ENCODE data around the gene RNF215.
"Not testable (repeated sequence)": the region's sequence is repeated elsewhere in the genome, so short reads cannot be mapped to it uniquely, and the experiment has no call there.

The RNF215 gene

DNA sequence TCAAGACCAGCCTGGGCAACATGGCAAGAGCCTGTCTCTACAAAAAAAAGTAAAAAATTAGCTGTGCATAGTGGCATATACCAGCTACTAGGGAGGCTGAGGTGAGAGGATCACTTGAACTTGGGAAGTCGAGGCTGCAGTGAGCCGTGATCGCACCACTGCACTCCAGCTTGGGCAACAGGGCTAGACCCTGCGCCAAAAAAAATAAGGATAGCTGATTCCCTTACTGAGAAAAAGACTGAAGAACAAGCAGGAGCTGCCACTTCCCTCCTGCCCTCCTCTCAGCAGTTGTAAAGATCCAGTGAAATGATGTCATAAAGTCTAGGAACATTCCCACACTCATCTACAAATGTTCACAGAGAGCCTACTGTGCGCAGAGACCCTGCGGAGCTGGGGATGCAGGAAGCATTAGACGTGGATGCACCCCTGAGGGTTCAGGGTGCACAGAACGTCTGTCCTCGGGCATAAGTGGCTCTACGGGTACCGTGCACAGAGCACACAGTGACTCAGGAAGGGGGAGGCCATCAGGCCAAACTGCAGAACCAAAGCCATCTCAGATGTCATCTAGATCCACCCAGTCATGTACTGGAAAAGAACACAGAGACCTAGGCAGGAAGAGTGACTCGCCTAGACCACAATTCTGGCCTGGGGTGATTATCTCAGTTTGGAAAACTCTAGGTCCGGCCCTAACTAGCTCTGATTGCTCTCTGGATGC, 21.3 kb upstream of the RNF215 start:
- no peak for DNase-seq
- H3K27ac Mint-ChIP-seq = peak overlapping the region; percentile 57
- H3K4me1 Mint-ChIP-seq (ENCODE audit: low read depth) = peaks cover 23% of the 10 kb centered on the region
- H3K36me3 Mint-ChIP-seq (ENCODE audit: low read depth) = peaks cover 80% of the 10 kb centered on the region
- no peaks in the 10 kb centered on the region for H3K27me3 Mint-ChIP-seq
- H3K4me3 Mint-ChIP-seq = no peak overlapping the region
- H3K9me3 Mint-ChIP-seq = no peaks in the 10 kb centered on the region

DNA sequence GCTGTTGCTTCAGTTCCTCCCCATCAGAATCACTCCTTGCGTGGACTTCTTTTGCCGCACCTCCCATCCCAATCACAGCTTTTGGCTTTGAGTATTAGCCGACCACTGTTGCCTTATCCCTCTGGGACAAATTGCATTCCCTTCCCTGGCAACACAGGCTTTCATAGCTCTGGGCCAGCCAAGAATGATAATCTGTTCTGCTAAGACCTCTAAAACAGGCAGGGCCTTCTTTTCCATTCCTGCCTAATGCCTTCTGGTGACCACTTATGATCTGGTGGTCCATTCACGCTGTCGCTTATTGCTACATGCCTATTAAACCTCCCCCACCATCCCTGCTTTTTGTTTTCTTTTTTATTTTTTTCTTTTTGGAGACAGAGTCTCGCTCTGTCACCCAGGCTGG, 19.2 kb upstream of the RNF215 start:
- no peak for DNase-seq
- Mint-ChIP-seq H3K27ac (no peak overlapping the region), H3K4me1 (ENCODE audit: low read depth) (peaks cover 17% of the 10 kb centered on the region), H3K27me3 (no peaks in the 10 kb centered on the region), H3K36me3 (ENCODE audit: low read depth) (peaks cover 72% of the 10 kb centered on the region), H3K4me3 (no peak overlapping the region), H3K9me3 (no peaks in the 10 kb centered on the region)

DNA sequence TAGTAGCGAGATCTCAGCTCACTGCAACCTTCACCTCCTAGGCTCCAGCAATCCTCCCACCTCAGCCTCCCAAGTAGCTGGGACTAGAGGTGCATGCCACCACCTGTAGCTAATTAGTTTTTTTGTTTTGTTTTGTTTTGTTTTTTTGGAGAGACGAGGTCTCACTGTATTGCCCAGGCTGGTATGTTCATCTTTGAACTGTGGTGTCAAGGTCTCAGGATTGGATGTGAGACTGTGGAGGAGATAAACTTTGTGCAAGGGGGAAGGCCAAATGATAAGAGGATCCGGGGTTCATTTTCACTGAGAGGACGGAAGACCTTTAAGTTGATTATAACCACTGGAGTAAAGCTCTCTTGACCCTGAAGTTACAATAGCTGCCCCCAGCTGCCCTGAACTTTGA, 18.5 kb upstream of the RNF215 start:
- no peaks in the 10 kb centered on the region for H3K9me3 Mint-ChIP-seq
- H3K27ac Mint-ChIP-seq = no peak overlapping the region
- H3K27me3 Mint-ChIP-seq = no peaks in the 10 kb centered on the region
- peaks cover 14% of the 10 kb centered on the region for H3K4me1 Mint-ChIP-seq (ENCODE audit: low read depth)
- no peak for DNase-seq
- peaks cover 65% of the 10 kb centered on the region for H3K36me3 Mint-ChIP-seq (ENCODE audit: low read depth)
- no peak overlapping the region for H3K4me3 Mint-ChIP-seq

DNA sequence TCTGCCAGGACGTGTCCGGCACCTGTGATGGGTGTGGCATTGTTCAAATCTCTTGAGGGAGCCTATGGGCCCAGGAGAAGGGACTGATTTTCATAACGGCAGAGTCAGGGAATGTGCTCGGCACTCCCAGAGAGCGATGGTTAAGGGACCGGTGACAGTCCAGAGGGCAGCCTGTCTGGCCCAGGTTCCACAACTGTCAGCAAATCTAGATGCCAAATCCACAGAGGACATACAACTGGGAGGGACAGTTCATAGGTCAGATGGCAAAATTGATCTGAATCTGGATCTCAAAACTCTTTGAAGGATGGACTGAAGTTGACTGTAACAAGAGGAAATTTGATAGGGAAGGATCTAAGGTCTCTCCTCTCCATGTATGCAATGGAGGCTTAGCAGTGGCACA, 17.1 kb upstream of the RNF215 start:
- Mint-ChIP-seq H3K4me3 (no peak overlapping the region), H3K27me3 (no peaks in the 10 kb centered on the region), H3K9me3 (no peaks in the 10 kb centered on the region), H3K4me1 (ENCODE audit: low read depth) (peaks cover 17% of the 10 kb centered on the region), H3K36me3 (ENCODE audit: low read depth) (peaks cover 57% of the 10 kb centered on the region), H3K27ac (peak overlapping the region; percentile 38)
- no peak for DNase-seq

DNA sequence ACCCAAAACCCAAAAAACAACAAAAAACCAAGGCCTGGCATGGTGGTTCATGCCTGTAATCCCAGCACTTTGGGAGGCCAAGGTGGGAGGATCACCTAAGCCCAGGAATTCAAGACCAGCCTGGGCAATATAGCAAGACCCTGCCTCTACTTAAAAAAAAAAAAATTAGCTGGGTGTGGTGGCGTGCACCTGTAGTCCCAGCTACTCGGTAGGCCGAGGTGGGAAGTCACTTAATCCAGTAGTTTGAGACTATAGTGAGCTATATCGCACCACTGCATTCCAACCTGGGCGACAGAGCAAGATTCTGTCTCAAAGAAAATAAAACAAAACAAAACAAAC, 15.5 kb upstream of the RNF215 start:
- not testable (repeated sequence) for DNase-seq, H3K9me3 Mint-ChIP-seq, H3K27ac Mint-ChIP-seq, H3K27me3 Mint-ChIP-seq, H3K4me3 Mint-ChIP-seq
- H3K36me3 Mint-ChIP-seq (ENCODE audit: low read depth) = peaks cover 45% of the 10 kb centered on the region
- peaks cover 24% of the 10 kb centered on the region for H3K4me1 Mint-ChIP-seq (ENCODE audit: low read depth)

DNA sequence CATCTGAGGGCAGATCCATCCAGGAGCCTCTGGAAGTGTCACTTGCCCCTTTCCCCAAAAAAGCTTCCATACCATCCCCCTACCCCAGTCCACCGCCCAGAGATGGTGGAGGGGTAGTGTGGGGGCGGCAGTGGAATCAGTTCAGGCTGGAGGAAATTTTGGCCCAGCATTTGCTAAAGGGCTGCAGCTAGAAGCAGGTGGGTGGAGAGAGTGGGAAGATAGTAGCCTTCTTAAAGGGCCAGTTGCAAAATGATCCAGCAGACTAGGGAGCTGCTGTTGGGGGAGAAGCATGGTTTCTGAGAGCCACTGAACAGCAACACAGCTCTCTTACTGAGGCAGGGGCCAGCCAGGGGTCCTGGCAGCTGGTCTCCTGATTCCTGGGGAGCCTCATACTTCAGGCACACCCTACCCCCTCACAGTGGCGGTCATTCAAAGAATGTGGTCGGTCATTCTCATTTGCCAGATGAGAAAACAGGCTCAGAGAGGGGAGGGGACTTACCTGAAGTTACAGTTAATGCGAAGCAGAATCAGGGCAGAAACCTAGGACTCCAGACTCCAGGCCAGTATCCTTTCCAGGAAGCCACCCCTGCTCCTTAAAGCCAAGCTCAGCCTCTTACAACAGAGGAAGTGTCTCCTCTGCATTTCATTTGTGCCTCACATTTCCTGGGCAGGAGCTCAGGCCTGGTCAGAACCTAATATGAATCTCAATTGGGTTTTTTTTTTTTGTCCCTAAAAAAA, 15.0 kb upstream of the RNF215 start:
- Mint-ChIP-seq H3K27ac (peak overlapping the region; percentile 55), H3K36me3 (ENCODE audit: low read depth) (peaks cover 42% of the 10 kb centered on the region), H3K4me3 (no peak overlapping the region), H3K9me3 (no peaks in the 10 kb centered on the region), H3K4me1 (ENCODE audit: low read depth) (peaks cover 28% of the 10 kb centered on the region), H3K27me3 (no peaks in the 10 kb centered on the region)
- DNase-seq = no peak

DNA sequence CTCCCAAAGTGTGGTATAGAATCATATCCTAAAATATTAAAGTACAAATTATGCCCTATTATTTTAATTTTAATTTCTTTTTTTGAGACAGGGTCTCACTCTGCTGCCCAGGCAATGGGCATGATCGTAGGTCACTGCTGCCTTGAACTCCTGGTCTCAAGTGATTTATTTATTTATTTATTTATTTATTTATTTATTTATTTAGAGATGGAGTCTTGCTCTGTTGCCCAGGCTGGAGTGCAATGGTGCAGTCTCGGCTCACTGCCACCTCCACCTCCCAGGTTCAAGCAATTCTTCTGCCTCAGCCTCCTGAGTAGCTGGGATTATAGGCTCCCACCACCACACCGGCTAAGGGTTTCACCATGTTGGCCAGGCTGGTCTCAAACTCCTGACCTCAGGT, 13.8 kb upstream of the RNF215 start:
- peaks cover 32% of the 10 kb centered on the region for H3K36me3 Mint-ChIP-seq (ENCODE audit: low read depth)
- H3K4me1 Mint-ChIP-seq (ENCODE audit: low read depth) = peaks cover 38% of the 10 kb centered on the region
- not testable (repeated sequence) for H3K27me3 Mint-ChIP-seq, H3K27ac Mint-ChIP-seq, DNase-seq, H3K4me3 Mint-ChIP-seq, H3K9me3 Mint-ChIP-seq

DNA sequence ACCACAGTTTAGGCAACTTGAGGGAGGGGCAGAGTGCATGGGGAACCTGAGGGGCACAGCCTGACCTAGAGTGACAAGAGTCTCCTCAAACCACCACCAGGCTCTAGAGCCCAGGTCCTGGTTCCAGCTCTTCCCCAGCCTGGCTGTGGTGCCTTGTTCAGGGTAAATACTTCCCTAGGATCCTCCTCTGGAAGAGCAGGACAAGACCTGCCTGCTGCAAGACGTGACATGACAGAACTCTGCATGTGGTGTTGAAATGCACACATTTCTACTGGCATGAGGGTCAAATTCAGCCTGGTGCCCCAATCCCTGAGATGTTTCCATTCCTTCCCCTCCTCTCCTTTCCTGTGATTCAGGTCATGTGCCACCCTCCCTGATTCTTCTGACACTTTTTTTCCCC, 12.9 kb upstream of the RNF215 start:
- Mint-ChIP-seq H3K27ac (no peak overlapping the region), H3K4me1 (ENCODE audit: low read depth) (peaks cover 42% of the 10 kb centered on the region), H3K4me3 (no peak overlapping the region), H3K36me3 (ENCODE audit: low read depth) (peaks cover 26% of the 10 kb centered on the region), H3K9me3 (no peaks in the 10 kb centered on the region), H3K27me3 (no peaks in the 10 kb centered on the region)
- DNase-seq = no peak

DNA sequence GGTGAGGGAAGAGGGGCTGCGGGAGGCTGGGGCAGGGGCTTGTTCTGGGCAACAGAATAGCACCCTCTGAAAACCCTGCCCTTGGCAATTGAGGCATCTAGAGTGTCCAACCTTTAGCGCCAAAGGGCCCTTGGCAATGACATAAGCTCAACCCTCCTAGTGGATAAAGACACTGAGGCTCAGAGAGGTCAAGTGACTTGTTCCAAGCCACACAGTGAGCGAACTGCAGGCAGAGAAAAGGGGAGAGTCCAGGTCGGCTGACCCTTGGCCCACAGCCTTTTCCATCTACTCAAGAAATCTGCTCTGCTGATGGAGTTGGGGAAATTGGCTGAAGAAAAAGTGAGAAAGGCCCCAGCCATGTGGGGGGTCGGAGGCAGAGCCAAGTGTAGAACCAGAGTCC, 12.5 kb upstream of the RNF215 start:
- H3K27me3 Mint-ChIP-seq = no peaks in the 10 kb centered on the region
- DNase-seq = no peak
- H3K4me3 Mint-ChIP-seq = no peak overlapping the region
- no peak overlapping the region for H3K27ac Mint-ChIP-seq
- H3K9me3 Mint-ChIP-seq = no peaks in the 10 kb centered on the region
- peaks cover 24% of the 10 kb centered on the region for H3K36me3 Mint-ChIP-seq (ENCODE audit: low read depth)
- peaks cover 42% of the 10 kb centered on the region for H3K4me1 Mint-ChIP-seq (ENCODE audit: low read depth)

DNA sequence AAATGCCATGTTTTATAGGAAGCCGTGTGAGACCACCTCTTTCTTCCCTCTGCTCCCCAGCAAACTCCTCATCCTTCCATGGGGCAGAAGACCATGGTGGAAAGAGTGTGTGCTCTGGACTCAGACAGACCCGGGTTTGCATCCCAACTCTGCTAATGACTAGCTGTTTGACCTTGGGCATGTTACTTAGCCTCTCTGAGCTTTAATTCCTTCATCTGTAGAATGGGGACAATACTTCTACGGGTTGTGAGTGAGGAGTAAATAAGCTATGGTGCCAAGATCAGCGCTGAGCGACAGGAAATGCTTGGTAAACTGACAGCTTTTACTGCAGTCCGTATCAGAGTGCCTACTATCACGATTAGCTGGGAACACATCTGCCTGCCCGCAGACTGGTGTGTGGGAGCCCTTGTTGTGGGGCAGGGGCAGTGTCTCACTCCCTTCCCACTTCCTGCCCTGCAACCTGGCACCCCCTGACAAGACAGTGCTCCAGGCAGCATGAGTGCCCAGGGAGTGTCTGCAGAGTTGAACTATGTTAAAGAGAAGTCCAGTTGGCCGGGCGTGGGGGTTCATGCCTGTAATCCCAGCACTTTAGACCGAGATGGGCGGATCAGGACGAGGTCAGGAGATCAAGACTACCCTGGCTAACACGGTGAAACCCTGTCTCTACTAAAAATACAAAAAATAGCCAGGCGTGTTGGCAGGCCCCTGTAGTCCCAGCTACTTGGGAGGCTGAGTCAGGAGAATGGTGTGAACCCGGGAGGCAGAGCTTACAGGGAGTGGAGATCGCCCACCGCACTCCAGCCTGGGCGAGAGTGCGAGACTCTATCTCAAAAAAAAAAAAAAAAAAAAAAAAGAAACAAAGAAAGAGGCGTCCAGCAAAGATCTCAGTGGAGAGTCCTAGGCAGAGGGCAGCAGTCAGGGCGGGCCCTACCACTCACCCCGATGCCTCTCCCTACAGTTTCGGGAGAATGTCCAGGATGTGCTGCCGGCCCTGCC, 11.8 kb upstream of the RNF215 start:
- Mint-ChIP-seq H3K36me3 (ENCODE audit: low read depth) (peaks cover 21% of the 10 kb centered on the region), H3K9me3 (no peaks in the 10 kb centered on the region), H3K27ac (peak overlapping the region; percentile 75), H3K27me3 (peaks cover under 1% of the 10 kb centered on the region), H3K4me3 (peak overlapping the region; percentile 90), H3K4me1 (ENCODE audit: low read depth) (peaks cover 42% of the 10 kb centered on the region)
- no peak for DNase-seq

DNA sequence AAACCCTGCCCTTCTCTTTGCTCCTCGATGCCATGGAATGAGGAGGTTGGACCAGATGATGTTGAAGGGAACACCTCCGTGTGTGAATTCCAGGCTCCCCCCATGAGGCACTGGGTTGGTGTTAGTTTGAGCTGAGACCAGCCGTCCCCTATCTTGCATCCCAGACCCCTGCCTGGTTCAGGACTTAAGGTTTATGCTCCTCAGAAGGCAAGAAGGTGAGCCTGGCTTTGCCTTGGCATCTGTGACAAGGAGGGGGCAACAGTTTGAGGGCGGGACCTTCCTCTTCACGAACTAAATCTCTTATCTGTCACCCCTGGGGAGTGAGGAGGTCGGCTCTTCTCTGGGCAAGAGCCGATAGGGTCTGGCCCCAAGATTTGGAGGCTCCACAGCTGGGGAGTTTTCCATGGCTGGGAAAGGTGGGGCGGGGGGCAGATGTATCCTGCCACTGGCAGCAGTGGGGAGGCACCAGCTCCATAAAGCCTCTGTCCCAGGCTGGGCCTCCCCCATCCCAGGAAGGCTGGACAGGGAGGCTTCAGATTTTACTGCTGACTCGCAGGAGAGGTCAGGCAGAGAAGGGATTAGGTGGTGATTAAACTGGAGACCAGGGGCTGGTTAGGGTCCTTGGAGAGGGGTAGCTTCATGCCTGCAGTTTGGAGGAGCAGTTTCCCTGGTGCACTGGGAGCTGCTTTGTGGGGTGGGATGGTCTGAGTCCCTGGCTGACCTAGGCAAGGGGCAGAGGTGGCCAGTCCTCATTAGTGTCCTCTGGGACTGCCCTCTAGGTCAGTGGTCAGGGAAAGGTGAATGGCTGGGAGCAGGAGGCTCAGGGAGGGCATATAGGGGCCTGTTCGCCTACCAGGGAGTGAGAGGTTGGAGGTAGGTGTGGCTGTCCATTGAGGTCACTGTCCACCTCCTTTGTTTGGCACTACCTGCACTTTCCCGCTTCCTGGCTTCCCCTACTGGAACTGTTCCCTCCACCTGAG, 10.7 kb upstream of the RNF215 start:
- peaks cover 45% of the 10 kb centered on the region for H3K4me1 Mint-ChIP-seq (ENCODE audit: low read depth)
- DNase-seq = no peak
- H3K27me3 Mint-ChIP-seq = peaks cover 4% of the 10 kb centered on the region
- peak overlapping the region; percentile 90 for H3K4me3 Mint-ChIP-seq
- H3K9me3 Mint-ChIP-seq = no peaks in the 10 kb centered on the region
- H3K27ac Mint-ChIP-seq = peak overlapping the region; percentile 75
- peaks cover 17% of the 10 kb centered on the region for H3K36me3 Mint-ChIP-seq (ENCODE audit: low read depth)

DNA sequence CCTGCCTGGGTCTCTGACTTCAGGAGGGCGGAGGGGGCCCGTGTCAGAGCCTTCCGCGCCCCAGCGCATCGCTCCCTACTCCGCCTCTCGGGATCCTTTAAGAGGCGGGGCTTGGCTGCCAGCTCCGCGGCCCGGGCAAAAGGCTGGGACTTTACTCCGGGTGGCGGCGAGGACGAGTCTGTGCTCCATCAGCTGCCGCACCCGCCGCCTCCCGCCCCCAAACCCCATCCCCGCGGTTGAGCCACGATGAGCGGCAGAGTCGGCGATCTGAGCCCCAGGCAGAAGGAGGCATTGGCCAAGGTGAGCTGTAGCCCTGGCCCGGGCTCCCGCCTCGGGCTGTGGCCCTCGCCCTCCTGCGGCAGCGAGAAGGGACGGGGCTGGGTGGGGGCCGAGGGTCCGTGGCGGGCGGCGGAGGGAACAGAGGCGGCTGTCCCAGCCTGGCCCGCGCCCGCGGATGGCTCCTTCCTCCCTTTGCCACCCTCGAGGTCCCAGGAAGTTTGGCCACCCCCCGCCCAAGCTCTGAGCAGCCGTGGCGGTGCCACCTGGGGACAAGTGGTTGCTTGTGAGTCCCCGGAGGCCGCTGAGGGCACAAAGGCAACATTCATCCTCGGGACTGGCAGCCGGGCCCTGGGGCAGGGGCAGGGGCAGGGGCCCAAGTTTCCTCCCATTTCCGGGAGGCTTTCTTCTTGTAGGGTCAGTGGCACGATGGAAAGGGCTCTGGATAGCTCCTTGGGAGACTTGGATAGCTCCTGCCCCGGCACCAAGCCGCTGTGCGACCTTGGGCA, 9.9 kb upstream of the RNF215 start, which contains the start of gene SEC14L2:
SEC14L2 (plus strand) TSS at position 148 of the 785 bp plus-strand sequence; CDS start at position 247, 99 bp downstream.
- no peaks in the 10 kb centered on the region for H3K9me3 Mint-ChIP-seq
- peak within 1 kb of the TSS; percentile 87 for H3K27ac Mint-ChIP-seq
- H3K27me3 Mint-ChIP-seq = peaks cover 4% of the 10 kb centered on the region
- DNase-seq = peak; percentile 81
- peaks cover 15% of the 10 kb centered on the region for H3K36me3 Mint-ChIP-seq (ENCODE audit: low read depth)
- H3K4me3 Mint-ChIP-seq = peak within 1 kb of the TSS; percentile 90
- peaks cover 49% of the 10 kb centered on the region for H3K4me1 Mint-ChIP-seq (ENCODE audit: low read depth)

DNA sequence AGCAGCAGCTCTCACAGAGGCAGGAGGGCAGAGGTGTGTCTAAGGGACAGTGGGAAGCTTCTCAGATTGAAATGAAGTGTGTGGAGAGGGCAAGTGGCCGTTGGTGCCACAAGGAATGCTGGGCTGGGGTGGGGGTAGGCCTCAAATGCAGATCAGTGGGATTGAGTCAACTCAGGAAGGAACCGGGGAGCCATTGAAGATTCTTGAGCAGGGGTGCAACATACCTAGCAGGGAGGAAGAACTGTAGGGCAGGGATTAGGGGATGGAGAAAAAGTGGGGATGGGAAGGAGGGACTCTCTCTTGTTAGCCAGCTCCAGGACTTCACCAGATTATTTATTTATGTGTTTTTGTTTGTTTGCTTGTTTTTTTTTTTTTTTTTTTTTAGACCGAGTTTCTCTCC, 6.7 kb upstream of the RNF215 start:
- H3K36me3 Mint-ChIP-seq (ENCODE audit: low read depth) = peaks cover 2% of the 10 kb centered on the region
- H3K27ac Mint-ChIP-seq = no peak overlapping the region
- H3K27me3 Mint-ChIP-seq = peaks cover 4% of the 10 kb centered on the region
- H3K4me3 Mint-ChIP-seq = no peak overlapping the region
- H3K4me1 Mint-ChIP-seq (ENCODE audit: low read depth) = peaks cover 50% of the 10 kb centered on the region
- H3K9me3 Mint-ChIP-seq = no peaks in the 10 kb centered on the region
- no peak for DNase-seq
